ACHN (cell line): ENCODE data around the gene TRIM54.
"Not testable (repeated sequence)": the region's sequence is repeated elsewhere in the genome, so short reads cannot be mapped to it uniquely, and the experiment has no call there.

Experiments
- DNase-seq: peaks from one replicate; pipeline ENCODE4 v3.0.0-alpha.2; 2015
- in situ Hi-C: cut with HindIII; loops from 2 replicates; pipeline ENCODE4 v1.10.0; 2017; ENCODE audit warnings: low sequenced_read_pairs, low pct_ligation_motif_present, low pct_unique_long_range_greater_than_20kb

Gene TRIM54

GRCh38 chr2:27255187-27255586 lies 27.0 kb upstream of the TRIM54 start:
- in situ Hi-C loops: no loop called here
- DNase-seq: no peak

GRCh38 chr2:27255660-27256059 lies 26.6 kb upstream of the TRIM54 start:
- in situ Hi-C loops: no loop called here

GRCh38 chr2:27256855-27257454 lies 25.3 kb upstream of the TRIM54 start:
- DNase-seq: no peak
- in situ Hi-C loops: no loop called here

More at GRCh38 chr2:27255660-27256059, 26.6 kb upstream of the TRIM54 start:
- DNase-seq: no peak

DNA sequence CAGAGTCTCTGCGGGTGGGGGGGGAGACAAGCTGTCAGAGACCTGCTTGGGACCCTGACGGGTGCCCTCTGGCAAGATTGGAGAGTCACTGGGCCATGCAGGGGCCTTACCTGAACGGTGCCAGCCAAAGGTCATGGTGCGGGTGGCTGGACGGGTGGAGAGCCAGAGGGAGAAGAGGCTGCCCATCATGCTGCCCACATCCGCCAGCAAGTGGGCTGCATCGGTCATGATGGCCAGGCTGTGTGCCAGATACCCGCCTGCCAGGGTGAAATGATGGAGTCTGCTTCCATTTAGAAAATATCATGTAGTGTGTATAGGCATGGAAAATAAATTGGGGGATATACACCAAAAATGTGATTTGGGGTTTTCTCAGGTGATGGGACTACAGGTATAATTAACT lies 24.2 kb upstream of the TRIM54 start:
- DNase-seq: no peak
- in situ Hi-C loops: no loop called here

DNA sequence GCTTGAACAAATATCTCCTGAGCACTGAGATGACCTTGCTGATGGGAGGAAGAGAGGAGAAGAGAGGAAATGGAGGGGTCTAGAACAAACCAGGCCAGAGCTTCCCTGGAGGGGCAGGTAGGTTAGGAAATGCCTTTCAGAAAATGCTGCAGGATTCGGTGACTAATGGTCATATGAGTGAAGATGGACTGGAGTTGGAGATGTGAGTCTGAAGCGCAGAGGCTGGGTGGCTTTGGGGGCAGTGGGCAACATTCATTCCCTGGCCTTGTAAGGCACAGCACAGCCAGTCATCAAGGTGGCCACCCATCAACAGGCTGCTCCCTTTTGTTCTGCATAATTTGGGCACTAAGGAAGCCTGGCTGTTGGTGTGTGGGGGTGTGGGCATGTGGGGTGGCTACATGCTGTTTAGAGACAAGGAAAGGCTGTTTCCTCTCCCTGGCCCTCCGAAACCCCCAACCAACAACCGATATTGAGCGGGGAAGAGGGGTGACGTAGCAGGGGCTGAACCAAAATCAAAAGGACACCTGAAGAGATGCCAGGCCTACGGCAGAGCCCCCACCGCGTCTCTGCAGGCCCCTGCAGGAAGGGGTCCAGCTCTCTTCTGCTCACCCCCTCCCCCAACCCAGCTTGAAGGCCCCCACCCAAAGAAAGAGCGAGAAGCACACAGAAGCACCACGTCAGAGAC lies 20.8 kb upstream of the TRIM54 start:
- no peak for DNase-seq
- in situ Hi-C loops: no loop called here

- DNase-seq: no peak
- in situ Hi-C loops: no loop called here
These were observed 20.3 kb upstream of the TRIM54 start for GRCh38 chr2:27261926-27262298.

DNA sequence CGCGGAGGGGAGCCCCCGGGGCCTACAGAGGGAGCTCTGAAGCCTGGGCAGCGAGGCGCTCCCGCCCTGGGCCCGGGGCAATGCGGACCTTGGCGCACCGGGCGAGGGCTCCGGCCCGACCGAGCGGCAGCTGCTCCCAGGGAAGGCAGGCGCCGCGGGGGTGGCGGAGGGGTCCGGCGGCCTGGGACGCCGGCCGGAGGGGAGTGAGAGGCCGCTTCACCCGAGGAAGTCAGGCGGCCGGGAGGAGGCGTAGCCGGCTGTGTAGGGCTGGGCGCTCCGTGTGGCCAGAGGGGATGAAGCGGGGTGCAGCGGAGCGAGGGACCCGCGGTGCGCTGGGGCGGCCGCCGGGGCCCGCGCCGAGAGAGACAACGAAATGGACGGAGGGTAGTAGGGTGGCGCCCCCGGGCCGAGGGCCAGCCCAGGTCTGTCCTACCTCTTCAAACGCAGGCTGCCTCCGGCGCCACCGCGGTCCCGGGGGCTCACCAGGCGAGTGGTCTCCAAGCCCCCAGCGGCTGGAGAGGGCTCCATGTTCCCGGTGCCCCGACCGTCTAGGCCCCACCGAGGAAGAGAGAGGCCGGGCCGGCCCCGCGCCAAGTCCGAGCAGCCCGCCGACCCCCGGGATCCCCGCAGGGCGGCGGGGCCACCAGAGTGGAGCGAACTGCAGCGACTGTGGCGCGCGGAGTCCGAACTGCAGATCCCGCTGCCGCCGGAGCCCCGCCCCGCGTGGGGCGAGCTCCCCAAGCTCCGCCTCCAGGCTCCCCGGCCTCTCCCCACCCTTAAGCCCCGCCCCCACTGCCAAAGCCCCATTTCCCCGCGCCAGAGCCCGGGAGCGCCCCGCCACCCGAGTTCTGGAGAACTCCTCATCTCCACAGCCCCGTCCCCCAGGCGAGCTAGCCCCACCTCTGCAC lies 19.6 kb upstream of the TRIM54 start, which contains the start of gene SLC30A3:
Gene SLC30A3, minus strand, starts transcription at position 669 of the 908 bp plus-strand sequence. Its CDS starts 141 bp downstream, at position 528.
- DNase-seq: peak; percentile 54
- in situ Hi-C loops: no loop called here

- DNase-seq: no peak
- in situ Hi-C loops: no loop called here
These were observed 18.7 kb upstream of the TRIM54 start for GRCh38 chr2:27263287-27264252.

GRCh38 chr2:27264253-27264752 lies 17.9 kb upstream of the TRIM54 start:
- no peak for DNase-seq
- in situ Hi-C loops: no loop called here

GRCh38 chr2:27264753-27265535 lies 17.3 kb upstream of the TRIM54 start:
- in situ Hi-C loops: no loop called here
- peak; percentile 74 for DNase-seq

GRCh38 chr2:27265536-27265870 lies 16.7 kb upstream of the TRIM54 start:
- no peak for DNase-seq
- in situ Hi-C loops: no loop called here

DNA sequence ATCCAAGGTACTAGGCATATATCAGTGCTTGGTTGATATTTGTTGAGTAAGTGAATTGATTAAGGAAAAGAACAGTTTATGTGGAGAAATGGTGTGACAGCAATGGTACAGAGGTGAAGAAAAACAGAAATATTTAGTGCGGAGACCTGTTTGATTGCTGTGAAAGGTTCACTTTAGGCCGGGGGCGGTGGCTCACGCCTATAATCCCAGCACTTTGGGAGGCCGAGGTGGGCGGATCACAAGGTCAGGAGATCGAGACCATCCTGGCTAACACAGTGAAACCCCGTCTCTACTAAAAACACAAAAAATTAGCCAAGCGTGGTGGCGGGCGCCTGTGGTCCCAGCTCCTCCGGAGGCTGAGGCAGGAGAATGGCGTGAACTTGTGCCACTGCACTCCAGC lies 13.9 kb upstream of the TRIM54 start:
- in situ Hi-C loops, DNase-seq: not testable (repeated sequence)

GRCh38 chr2:27270131-27270530 lies 12.1 kb upstream of the TRIM54 start:
- DNase-seq: no peak
- in situ Hi-C loops: no loop called here

DNA sequence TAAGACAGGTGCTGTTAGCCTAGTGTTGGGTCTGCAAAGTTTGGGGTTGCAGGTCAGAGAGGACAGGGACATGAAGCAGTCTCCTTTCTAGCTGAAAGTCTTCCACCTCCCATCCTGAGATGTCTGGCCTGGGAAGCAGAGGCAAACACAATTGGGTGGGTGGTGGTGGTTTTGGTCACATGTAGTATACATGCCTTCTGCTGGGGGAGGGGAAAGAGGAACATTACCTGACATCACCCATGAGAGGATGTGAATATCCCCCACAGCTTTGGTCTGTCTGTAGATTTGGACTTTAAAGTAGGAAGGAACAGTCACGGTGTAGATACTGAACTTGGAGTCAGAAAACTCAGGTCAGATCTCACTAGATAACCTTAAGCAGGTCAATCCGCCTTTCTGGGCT lies 11.6 kb upstream of the TRIM54 start:
- DNase-seq: no peak
- in situ Hi-C loops: no loop called here

- no peak for DNase-seq
- in situ Hi-C loops: no loop called here
These were observed 10.4 kb upstream of the TRIM54 start for GRCh38 chr2:27271631-27272340.

GRCh38 chr2:27272537-27273522 lies 9.4 kb upstream of the TRIM54 start:
- in situ Hi-C loops, DNase-seq: not testable (repeated sequence)
